Activated CD8-positive, alpha-beta memory T cell treated with anti-CD3 and anti-CD28 coated beads for 1 hour (primary cell): ENCODE measurements around the gene ARID3A.
"Not testable (repeated sequence)": the region's sequence is repeated elsewhere in the genome, so short reads cannot be mapped to it uniquely, and the experiment has no call there.

Source experiments
- DNase-seq, 2 donors: peaks; one replicate each; pipeline ENCODE4 v3.0.0-alpha.2; 2020; ENCODE audit warnings: low read depth in 1 of 2; ENCODE audit errors: extremely low read depth in 1 of 2

Gene ARID3A

GRCh38 chr19:925526-926322 lies at the start of gene ARID3A:
ARID3A (plus strand) TSS chr19:926035; CDS start chr19:929529, 3,494 bp downstream.
- DNase-seq = peak in 1 of 2 donors; percentile 63

GRCh38 chr19:876089-876488 lies 49.7 kb upstream of the ARID3A start:
- no peak for DNase-seq

- no peak for DNase-seq
Measured at GRCh38 chr19:876780-877314, 49.0 kb upstream of the ARID3A start.

- not testable (repeated sequence) for DNase-seq
Measured at GRCh38 chr19:877992-878660, 47.7 kb upstream of the ARID3A start.

GRCh38 chr19:878751-879561 lies 46.9 kb upstream of the ARID3A start:
- not testable (repeated sequence) for DNase-seq

GRCh38 chr19:879711-880438 lies 46.0 kb upstream of the ARID3A start:
- DNase-seq = no peak

- DNase-seq = no peak
Measured at GRCh38 chr19:881385-882071, 44.3 kb upstream of the ARID3A start.

- no peak for DNase-seq
Measured at GRCh38 chr19:882871-883497, 42.9 kb upstream of the ARID3A start.

- DNase-seq = no peak
Measured at GRCh38 chr19:883661-884211, 42.1 kb upstream of the ARID3A start.

- DNase-seq = no peak
Measured at GRCh38 chr19:884420-885211, 41.2 kb upstream of the ARID3A start.

GRCh38 chr19:885536-886224 lies 40.2 kb upstream of the ARID3A start:
- no peak for DNase-seq

GRCh38 chr19:887072-887471 lies 38.8 kb upstream of the ARID3A start:
- DNase-seq = no peak

GRCh38 chr19:887599-887998 lies 38.2 kb upstream of the ARID3A start:
- no peak for DNase-seq

GRCh38 chr19:888581-889385 lies 37.1 kb upstream of the ARID3A start:
- DNase-seq = peak in 1 of 2 donors; percentile 47

- DNase-seq = no peak
Measured at GRCh38 chr19:889662-890295, 36.1 kb upstream of the ARID3A start.

GRCh38 chr19:890831-891230 lies 35.0 kb upstream of the ARID3A start:
- no peak for DNase-seq
